ENCODE data around the gene ZNF888. TPM values are rescaled to one million over a fixed set of nuclear protein-coding genes. Genes with fewer than 3 reads are reported as not detected.
A peak's percentile ranks its signal among the peaks of the same experiment; 100 is the strongest.
"Not testable (repeated sequence)": the region's sequence is repeated elsewhere in the genome, so short reads cannot be mapped to it uniquely, and the experiment has no call there.

Gene ZNF888
- total and polyA plus RNA-seq, 2 experiments from 2014 or later: 2.3 to 8.3 TPM

- peaks cover 24% of the 10 kb centered on the region for H3K4me1 Mint-ChIP-seq
- not testable (repeated sequence) for H3K9me2 ChIP-seq (ENCODE audit: insufficient read depth); H3K27me3 ChIP-seq (ENCODE audit: insufficient read depth); H3F3A ChIP-seq (replicated peaks; ENCODE audit: low read depth); ATAC-seq; H3K27me3 Mint-ChIP-seq (ENCODE audit: insufficient read depth, low read depth, poor library complexity); H3K27ac Mint-ChIP-seq; H3K36me3 ChIP-seq (ENCODE audit: insufficient read depth); H3K9me3 Mint-ChIP-seq; DNase-seq (ENCODE audit: low spot score)
- Histone ChIP-seq H3K27ac (ENCODE audit: low read depth) (peak overlapping the region; percentile 76), H4K20me1 (replicated peaks; ENCODE audit: insufficient read depth) (peaks cover 13% of the 10 kb centered on the region; the same call in 1 of the 2 replicates), H3K79me2 (replicated peaks; ENCODE audit: insufficient read depth) (peaks cover 30% of the 10 kb centered on the region), H3K4me2 (peak overlapping the region; percentile 95), H3K4me3 (peak overlapping the region; percentile 97), H3K4me1 (ENCODE audit: insufficient read depth) (peaks cover 31% of the 10 kb centered on the region), H2AFZ (peak overlapping the region; percentile 52; the same call in 1 of the 2 replicates)
- H3K36me3 Mint-ChIP-seq (ENCODE audit: low read depth): peaks cover 22% of the 10 kb centered on the region
- peak overlapping the region; percentile 93; the same call in 1 of the 3 replicates for H3K4me3 Mint-ChIP-seq
These were observed 24.6 kb downstream of the ZNF888 start for GRCh38 chr19:52898596-52898995.

GRCh38 chr19:52898101-52898500 is 25.1 kb downstream of the ZNF888 start:
- H3K36me3 Mint-ChIP-seq (ENCODE audit: low read depth): peaks cover 25% of the 10 kb centered on the region
- DNase-seq (ENCODE audit: low spot score) (peak; percentile 65), ATAC-seq (peak; percentile 60)
- Histone ChIP-seq H3K27me3 (ENCODE audit: insufficient read depth) (no peaks in the 10 kb centered on the region), H2AFZ (peak overlapping the region; percentile 52), H3K27ac (ENCODE audit: low read depth) (peak overlapping the region; percentile 76), H4K20me1 (replicated peaks; ENCODE audit: insufficient read depth) (peaks cover 16% of the 10 kb centered on the region; the same call in 1 of the 2 replicates), H3K79me2 (replicated peaks; ENCODE audit: insufficient read depth) (peaks cover 35% of the 10 kb centered on the region), H3K36me3 (ENCODE audit: insufficient read depth) (peaks cover 9% of the 10 kb centered on the region), H3K9me2 (ENCODE audit: insufficient read depth) (no peaks in the 10 kb centered on the region), H3K4me3 (peak overlapping the region; percentile 97), H3F3A (replicated peaks; ENCODE audit: low read depth) (no peaks in the 10 kb centered on the region; the same call in 1 of the 2 replicates), H3K4me2 (peak overlapping the region; percentile 95), H3K4me1 (ENCODE audit: insufficient read depth) (peaks cover 27% of the 10 kb centered on the region)
- H3K4me1 Mint-ChIP-seq: peaks cover 19% of the 10 kb centered on the region
- H3K4me3 Mint-ChIP-seq: peak overlapping the region; percentile 93
- H3K27ac Mint-ChIP-seq: 0 out of 2 replicates have a peak overlapping the region, but pooled peaks have one; percentile 40
- H3K27me3 Mint-ChIP-seq (ENCODE audit: insufficient read depth, low read depth, poor library complexity): peaks cover 10% of the 10 kb centered on the region
- peaks cover 2% of the 10 kb centered on the region; the same call in 2 of the 3 replicates for H3K9me3 Mint-ChIP-seq
- no peak for TF ChIP-seq STAT1 (IDR thresholded peaks at IDR 0.05; ENCODE audit: unreplicated experiment)
- TF ChIP-seq POLR2AphosphoS5 (IDR thresholded peaks at IDR 0.05; ENCODE audit: low read depth): no peak
- TF ChIP-seq EZH2 (IDR thresholded peaks at IDR 0.05; ENCODE audit: low read depth, unreplicated experiment): no peak
- TF ChIP-seq EZH2phosphoT487 (IDR thresholded peaks at IDR 0.05; ENCODE audit: unreplicated experiment): no peak
- TF ChIP-seq REST (IDR thresholded peaks at IDR 0.05; ENCODE audit: unreplicated experiment): no peak
- no peak for TF ChIP-seq NANOG (IDR thresholded peaks at IDR 0.05; ENCODE audit: borderline replicate concordance)
- no peak for TF ChIP-seq ZNF114 (CRISPR knock-in tag; IDR thresholded peaks at IDR 0.05)
- TF ChIP-seq CREB1 (CRISPR knock-in tag; IDR thresholded peaks at IDR 0.05; ENCODE audit: low read depth): no peak
- no peak; the same call in 1 of the 2 replicates for TF ChIP-seq ETS1 (IDR thresholded peaks at IDR 0.05)
- no peak for TF ChIP-seq ZNF331 (CRISPR knock-in tag; IDR thresholded peaks at IDR 0.05; ENCODE audit: low read depth)
- no peak for TF ChIP-seq JUNB (IDR thresholded peaks at IDR 0.05; ENCODE audit: unreplicated experiment)
- TF ChIP-seq ZNF462 (CRISPR knock-in tag; IDR thresholded peaks at IDR 0.05): no peak

Measured in GM23338 (cell line).